Breast epithelium (tissue), 3 donors: ENCODE data around the gene UPP2.

Source experiments
- POLR2A ChIP-seq: fragments of 450-650 bp; IDR thresholded peaks from one replicate; pipeline ENCODE4 v1.6.1; 2016; ENCODE audit warnings: antibody characterized with exemption, mild to moderate bottlenecking, moderate library complexity
- POLR2AphosphoS5 ChIP-seq, 3 donors: sonication (generic); formaldehyde crosslinking; IDR thresholded peaks; one replicate each; pipeline ENCODE4 v1.6.1; 2017; ENCODE audit warnings: antibody characterized with exemption in 3 of 3
- TF ChIP-seq, protein P1 (sequence below), 3 donors: fragments of 450-650 bp; IDR thresholded peaks; one replicate each; pipeline ENCODE4 v1.5.1; 2016 to 2017; ENCODE audit warnings: antibody characterized with exemption in 3 of 3, mild to moderate bottlenecking in 3 of 3, moderate library complexity in 3 of 3

DNA sequence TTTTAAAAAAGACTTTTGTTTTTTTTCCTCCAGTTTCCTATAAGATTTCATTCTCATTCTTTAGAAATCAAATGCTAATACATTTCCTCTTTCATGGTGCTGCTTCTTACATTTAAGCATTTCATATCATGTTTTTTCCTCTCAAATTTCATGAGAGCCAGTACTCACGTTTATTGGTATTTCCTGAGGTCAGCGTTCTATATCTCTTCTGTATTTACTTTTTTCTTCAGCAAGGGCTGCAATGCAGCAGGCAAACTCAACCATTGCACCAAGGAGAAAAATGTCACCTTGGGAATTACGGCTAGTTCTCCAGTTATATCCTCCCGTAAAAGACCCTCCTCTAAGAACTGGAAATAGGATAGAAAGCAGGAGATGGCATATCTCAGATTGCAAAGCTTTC is 32.4 kb downstream of the UPP2 start:
- TF ChIP-seq, protein P1, sequence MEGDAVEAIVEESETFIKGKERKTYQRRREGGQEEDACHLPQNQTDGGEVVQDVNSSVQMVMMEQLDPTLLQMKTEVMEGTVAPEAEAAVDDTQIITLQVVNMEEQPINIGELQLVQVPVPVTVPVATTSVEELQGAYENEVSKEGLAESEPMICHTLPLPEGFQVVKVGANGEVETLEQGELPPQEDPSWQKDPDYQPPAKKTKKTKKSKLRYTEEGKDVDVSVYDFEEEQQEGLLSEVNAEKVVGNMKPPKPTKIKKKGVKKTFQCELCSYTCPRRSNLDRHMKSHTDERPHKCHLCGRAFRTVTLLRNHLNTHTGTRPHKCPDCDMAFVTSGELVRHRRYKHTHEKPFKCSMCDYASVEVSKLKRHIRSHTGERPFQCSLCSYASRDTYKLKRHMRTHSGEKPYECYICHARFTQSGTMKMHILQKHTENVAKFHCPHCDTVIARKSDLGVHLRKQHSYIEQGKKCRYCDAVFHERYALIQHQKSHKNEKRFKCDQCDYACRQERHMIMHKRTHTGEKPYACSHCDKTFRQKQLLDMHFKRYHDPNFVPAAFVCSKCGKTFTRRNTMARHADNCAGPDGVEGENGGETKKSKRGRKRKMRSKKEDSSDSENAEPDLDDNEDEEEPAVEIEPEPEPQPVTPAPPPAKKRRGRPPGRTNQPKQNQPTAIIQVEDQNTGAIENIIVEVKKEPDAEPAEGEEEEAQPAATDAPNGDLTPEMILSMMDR (IDR thresholded peaks at IDR 0.05), result no peak
- TF ChIP-seq POLR2AphosphoS5 (IDR thresholded peaks at IDR 0.05), result no peak
- TF ChIP-seq POLR2A, result no peak
